SK-N-SH (cell line): Measurements from ENCODE around the gene TRPM3. TPM values are rescaled to one million over a fixed set of nuclear protein-coding genes. Genes with fewer than 3 reads are reported as not detected.
A peak's percentile ranks its signal among the peaks of the same experiment; 100 is the strongest.

Experiments used
- CTCF ChIA-PET: fragments of 300-600, 350-600 bp; formaldehyde crosslinking; extraction: SDS; loops from one replicate; lab custom pipeline; 2021; lab: Yijun Ruan, JAX
- POLR2A ChIA-PET: fragments of 350-600 bp; sonication (Branson Sonifier 250); formaldehyde crosslinking; extraction: SDS; loops from one replicate; lab custom pipeline; 2020; ENCODE audit warnings: antibody characterized with exemption, inconsistent platforms; lab: Yijun Ruan, JAX
- DNase-seq: peaks from one replicate; pipeline ENCODE4 v3.0.0; 2012
- H2AFZ ChIP-seq: fragments of 200-600 bp; sonication (generic); 2 replicates; pipeline ENCODE4 v1.8.1; 2016; ENCODE audit warnings: antibody characterized with exemption, mild to moderate bottlenecking, low read depth
- H3F3A ChIP-seq: fragments of 200-600 bp; sonication (generic); replicated peaks from 2 replicates; pipeline ENCODE3; 2016; ENCODE audit warnings: antibody characterized with exemption, mild to moderate bottlenecking; ENCODE audit not compliant: insufficient read depth
- H3K27ac ChIP-seq, 2 experiments: fragments of 200-500 bp in 1 of 2; fragments of 200-600 bp in 1 of 2; sonication (Bioruptor generic) in 1 of 2; sonication (generic), shearing (Covaris generic) in 1 of 2; 2 replicates each; pipeline versions ENCODE4 v1.5.1 to v1.6.1; 2014 to 2016; ENCODE audit warnings: low read depth in 2 of 2, inconsistent platforms in 1 of 2, low read length in 1 of 2, mild to moderate bottlenecking in 1 of 2, mixed read lengths in 1 of 2
- H3K27me3 ChIP-seq: fragments of 200-600 bp; sonication (generic), shearing (Covaris generic); 2 replicates; pipeline ENCODE4 v1.6.1; 2016; ENCODE audit warnings: mixed run types; ENCODE audit not compliant: insufficient read depth
- H3K36me3 ChIP-seq, 2 experiments: fragments of 200-500 bp in 1 of 2; fragments of 200-600 bp in 1 of 2; sonication (Bioruptor generic) in 1 of 2; sonication (generic) in 1 of 2; replicated peaks in 1 of 2; 2 replicates each; pipeline versions ENCODE3 to v1.5.1; 2014 to 2016; ENCODE audit warnings: low read length in 1 of 2, mild to moderate bottlenecking in 1 of 2; ENCODE audit not compliant: insufficient read depth in 2 of 2, control insufficient read depth in 1 of 2
- H3K4me1 ChIP-seq, 2 experiments: fragments of 200-500 bp in 1 of 2; fragments of 200-600 bp in 1 of 2; sonication (Bioruptor generic) in 1 of 2; sonication (generic), shearing (Covaris generic) in 1 of 2; 2 replicates each; pipeline versions ENCODE4 v1.5.1 to v1.6.1; 2014 to 2016; ENCODE audit warnings: low read depth in 1 of 2, low read length in 1 of 2, mixed run types in 1 of 2; ENCODE audit not compliant: insufficient read depth in 2 of 2, control insufficient read depth in 1 of 2
- H3K4me2 ChIP-seq: fragments of 200-600 bp; sonication (generic), shearing (Covaris generic); 2 replicates; pipeline ENCODE4 v1.6.1; 2017; ENCODE audit warnings: mixed run types
- H3K4me3 ChIP-seq, 2 experiments: fragments of 200-500 bp in 1 of 2; fragments of 200-600 bp in 1 of 2; sonication (Bioruptor generic) in 1 of 2; sonication (generic), shearing (Covaris generic) in 1 of 2; 2 replicates each; pipeline versions ENCODE4 v1.5.1 to v1.8.1; 2014 to 2016; ENCODE audit warnings: low read depth in 2 of 2, inconsistent platforms in 1 of 2, low read length in 1 of 2, mild to moderate bottlenecking in 1 of 2, mixed read lengths in 1 of 2, moderate library complexity in 1 of 2
- H3K79me2 ChIP-seq: fragments of 200-600 bp; sonication (generic); 2 replicates; pipeline ENCODE4 v1.8.1; 2017; ENCODE audit warnings: mild to moderate bottlenecking; ENCODE audit not compliant: insufficient read depth
- H3K9ac ChIP-seq: fragments of 200-600 bp; sonication (generic); 2 replicates; pipeline ENCODE4 v1.6.1; 2017; ENCODE audit warnings: mixed run types
- H3K9me2 ChIP-seq: fragments of 200-600 bp; sonication (generic); 2 replicates; pipeline ENCODE4 v1.6.1; 2017; ENCODE audit warnings: mixed run types
- H3K9me3 ChIP-seq: fragments of 200-600 bp; sonication (generic); 2 replicates; pipeline ENCODE4 v1.6.1; 2017; ENCODE audit warnings: mixed run types, mild to moderate bottlenecking, moderate library complexity
- H4K20me1 ChIP-seq: fragments of 200-600 bp; sonication (generic); 2 replicates; pipeline ENCODE4 v1.6.1; 2017; ENCODE audit warnings: mild to moderate bottlenecking, mixed run types; ENCODE audit not compliant: insufficient read depth
- ELF1 ChIP-seq: IDR thresholded peaks from 2 replicates; pipeline ENCODE4 v1.4.0; 2012
- EZH2phosphoT487 ChIP-seq: fragments of 200-600 bp; sonication (generic); IDR thresholded peaks from 2 replicates; pipeline ENCODE4 v1.6.1; 2017; ENCODE audit warnings: low read depth, mixed run types, mild to moderate bottlenecking, antibody characterized with exemption, moderate library complexity, borderline replicate concordance
- FOXJ3 ChIP-seq: sonication (generic); formaldehyde crosslinking; IDR thresholded peaks from 2 replicates; pipeline ENCODE4 v1.5.1; 2020; ENCODE audit warnings: mild to moderate bottlenecking, missing genetic modification reagents
- FOXM1 ChIP-seq: IDR thresholded peaks from 2 replicates; pipeline ENCODE4 v1.4.0; 2012; ENCODE audit warnings: low read depth, mild to moderate bottlenecking
- GABPA ChIP-seq: IDR thresholded peaks from 2 replicates; pipeline ENCODE4 v1.4.0; 2012; ENCODE audit warnings: low read depth, mild to moderate bottlenecking
- IRF3 ChIP-seq: fragments of 150-350 bp; IDR thresholded peaks from 2 replicates; pipeline ENCODE4 v1.6.1; 2016; ENCODE audit warnings: mild to moderate bottlenecking, low read depth, low read length
- JUND ChIP-seq: IDR thresholded peaks from 2 replicates; pipeline ENCODE4 v1.4.0; 2012
- NRF1 ChIP-seq: IDR thresholded peaks from 2 replicates; pipeline ENCODE4 v1.6.1; 2012; ENCODE audit warnings: low read depth, mild to moderate bottlenecking, low read length
- RFX5 ChIP-seq: IDR thresholded peaks from 2 replicates; pipeline ENCODE4 v1.6.1; 2012; ENCODE audit warnings: mild to moderate bottlenecking, improper control_type of control experiment, low read length
- RXRA ChIP-seq: IDR thresholded peaks from 2 replicates; pipeline ENCODE4 v1.4.0; 2012; ENCODE audit warnings: low read depth, mild to moderate bottlenecking, borderline replicate concordance
- TEAD4 ChIP-seq: IDR thresholded peaks from 2 replicates; pipeline ENCODE4 v1.4.0; 2012; ENCODE audit warnings: mild to moderate bottlenecking, borderline replicate concordance; ENCODE audit not compliant: insufficient read depth
- USF1 ChIP-seq: IDR thresholded peaks from 2 replicates; pipeline ENCODE4 v1.4.0; 2012; ENCODE audit warnings: low read depth, borderline replicate concordance
- USF2 ChIP-seq: fragments of 150-350 bp; IDR thresholded peaks from 2 replicates; pipeline ENCODE4 v1.6.1; 2017; ENCODE audit warnings: antibody characterized with exemption, low read length, low read depth, borderline replicate concordance
- WGBS: methylation state at CpG from one replicate; pipeline ENCODE4 v1.1.6; 2017; ENCODE audit warnings: low lambda C conversion rate; 5-methylcytosine and 5-hydroxymethylcytosine counted together
- polyA plus RNA-seq, 3 experiments: library from polyadenylated mRNA; depleted of rRNA; stranded (reverse); fragments of >200 nt; gene quantifications; 2 replicates each; pipeline ENCODE4 v1.2.3, GENCODE V29; 2012
- TF ChIP-seq, protein P1 (sequence below): fragments of 200-600 bp; sonication (generic); IDR thresholded peaks from 2 replicates; pipeline ENCODE4 v1.6.1; 2017; ENCODE audit warnings: antibody characterized with exemption, mild to moderate bottlenecking, moderate library complexity

Gene TRPM3
- polyA plus RNA-seq, 1 of the 3 experiments (the other 2 are of a cell fraction) = not detected

DNA sequence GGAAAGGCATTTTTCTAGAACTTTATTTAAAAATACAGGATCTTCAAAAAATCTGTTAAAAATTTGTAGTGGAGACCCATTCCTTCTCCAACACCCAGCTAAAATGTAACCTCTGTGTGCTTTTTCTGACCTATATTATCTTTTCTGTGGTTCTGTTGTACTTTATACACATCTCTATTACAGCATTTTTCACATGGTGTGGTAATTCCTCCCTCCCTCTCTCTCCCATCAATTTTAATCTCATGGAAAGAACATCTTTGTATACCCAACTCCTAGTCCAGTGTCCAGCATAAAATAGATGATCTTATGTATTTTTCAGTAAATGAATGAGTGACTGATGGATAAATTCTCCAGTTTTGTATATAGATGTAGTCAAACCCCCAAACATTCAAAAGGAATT, 523.5 kb downstream of the TRPM3 start:
- no peaks in the 10 kb centered on the region for H3K79me2 ChIP-seq
- TF ChIP-seq USF1 (no peak), GABPA (no peak), NRF1 (no peak), USF2 (no peak)
- TF ChIP-seq, all 33 proteins: peak for 0
- no peak for DNase-seq
- Histone ChIP-seq H3K36me3 (no peaks in the 10 kb centered on the region), H3F3A (no peaks in the 10 kb centered on the region), H3K4me2 (no peak overlapping the region), H3K27ac (no peak overlapping the region), H3K27me3 (no peaks in the 10 kb centered on the region), H3K9me2 (no peaks in the 10 kb centered on the region), H4K20me1 (no peaks in the 10 kb centered on the region), H2AFZ (no peak overlapping the region), H3K4me3 (no peak overlapping the region), H3K9ac (no peak overlapping the region), H3K4me1 (peaks cover 19% of the 10 kb centered on the region in 2 experiments), H3K9me3 (no peaks in the 10 kb centered on the region)
- CTCF ChIA-PET = interaction anchor here (1.2 to 1.3 kb wide), 2 partner anchors 88 to 257 kb away, joined by 3 to 6 read pairs; no protein-coding TSS in a partner anchor
- POLR2A ChIA-PET = no interaction called here

DNA sequence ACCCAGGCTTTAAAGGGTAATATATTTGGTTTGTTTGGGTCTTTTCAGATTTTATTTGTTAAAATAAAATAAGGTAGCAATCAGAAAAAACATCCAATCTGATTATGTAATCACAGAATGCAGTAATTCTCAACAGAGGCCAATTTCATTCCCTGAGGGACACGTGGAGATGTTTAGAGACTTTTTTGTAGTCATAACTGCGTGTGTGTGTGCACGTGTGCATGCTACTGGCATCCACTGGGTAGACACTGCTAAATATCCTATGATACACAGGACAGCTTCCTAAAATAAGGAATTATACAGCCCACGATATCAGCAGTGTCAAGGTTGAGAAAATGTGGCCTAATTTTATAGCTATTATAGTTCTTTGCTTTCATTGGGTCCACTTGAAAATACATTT, 526.2 kb downstream of the TRPM3 start:
- H2AFZ ChIP-seq = no peak overlapping the region
- no peaks in the 10 kb centered on the region for H3K79me2 ChIP-seq
- POLR2A ChIA-PET = no interaction called here
- H3K36me3 ChIP-seq = no peaks in the 10 kb centered on the region
- peaks cover 3 to 4% of the 10 kb centered on the region in 2 experiments; a peak in 3 of 4 replicates for H3K4me1 ChIP-seq
- H3K9ac ChIP-seq = no peak overlapping the region
- peaks cover 3% of the 10 kb centered on the region for H3F3A ChIP-seq
- no peaks in the 10 kb centered on the region for H3K27me3 ChIP-seq
- H3K27ac ChIP-seq = no peak overlapping the region
- no peaks in the 10 kb centered on the region for H4K20me1 ChIP-seq
- H3K9me2 ChIP-seq = no peaks in the 10 kb centered on the region
- DNase-seq = no peak
- TF ChIP-seq RFX5 (no peak), IRF3 (no peak), TEAD4 (no peak)
- TF ChIP-seq, all 33 proteins: peak for 0
- WGBS = 81% methylated on average over 4 of the region's 4 CpGs
- Histone ChIP-seq H3K9me3 (no peaks in the 10 kb centered on the region), H3K4me2 (no peak overlapping the region), H3K4me3 (no peak overlapping the region)
- CTCF ChIA-PET = no interaction called here

DNA sequence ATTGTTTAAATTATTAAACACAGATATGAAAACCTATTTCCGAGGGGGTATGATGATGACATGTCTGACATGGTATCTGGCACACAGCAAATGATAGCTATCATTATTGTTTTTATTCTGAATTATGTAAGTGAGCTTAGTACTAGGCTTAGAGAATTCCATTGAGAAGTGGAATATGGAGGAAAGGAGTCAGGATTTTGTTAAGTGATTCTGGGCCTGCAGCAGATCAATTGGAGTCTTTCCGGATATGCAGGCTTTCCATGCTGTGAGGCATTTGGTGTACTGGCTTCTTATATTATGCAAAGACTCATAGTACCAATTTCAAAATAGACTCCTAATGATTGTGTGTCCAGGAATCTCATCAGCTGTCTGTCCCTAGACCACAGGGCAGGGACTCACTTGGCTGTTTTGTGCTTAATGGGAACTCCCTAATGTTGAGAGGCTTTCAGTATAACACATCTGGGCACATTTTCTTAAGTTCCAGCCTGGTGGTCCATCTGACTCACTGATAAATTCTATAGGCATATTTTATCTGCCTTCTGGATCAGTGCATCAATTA, 527.0 kb downstream of the TRPM3 start:
- no peaks in the 10 kb centered on the region for H3K27me3 ChIP-seq
- H3K4me3 ChIP-seq = no peak overlapping the region
- no peak overlapping the region; a peak in 1 of 4 replicates for H3K27ac ChIP-seq
- WGBS = 66% methylated on average over 2 of the region's 2 CpGs
- ChIA-PET CTCF (interaction anchor here (1.2 to 3.0 kb wide), 3 partner anchors 8 to 334 kb away, joined by 3 to 16 read pairs (median 4); no protein-coding TSS in a partner anchor), POLR2A (no interaction called here)
- H2AFZ ChIP-seq = peak overlapping the region; percentile 53; the same call in 1 of the 2 replicates
- no peaks in the 10 kb centered on the region for H3K79me2 ChIP-seq
- no peaks in the 10 kb centered on the region for H3K9me2 ChIP-seq
- no peak overlapping the region for H3K4me2 ChIP-seq
- H3K36me3 ChIP-seq = no peaks in the 10 kb centered on the region
- no peak overlapping the region for H3K9ac ChIP-seq
- DNase-seq = no peak
- peaks cover 4 to 8% of the 10 kb centered on the region in 2 experiments; a peak in 3 of 4 replicates for H3K4me1 ChIP-seq
- H3K9me3 ChIP-seq = no peaks in the 10 kb centered on the region
- H3F3A ChIP-seq = peaks cover 10% of the 10 kb centered on the region
- H4K20me1 ChIP-seq = no peaks in the 10 kb centered on the region
- no peak for TF ChIP-seq FOXM1
- TF ChIP-seq RFX5 = no peak
- TF ChIP-seq IRF3 = no peak
- TF ChIP-seq, protein P1, sequence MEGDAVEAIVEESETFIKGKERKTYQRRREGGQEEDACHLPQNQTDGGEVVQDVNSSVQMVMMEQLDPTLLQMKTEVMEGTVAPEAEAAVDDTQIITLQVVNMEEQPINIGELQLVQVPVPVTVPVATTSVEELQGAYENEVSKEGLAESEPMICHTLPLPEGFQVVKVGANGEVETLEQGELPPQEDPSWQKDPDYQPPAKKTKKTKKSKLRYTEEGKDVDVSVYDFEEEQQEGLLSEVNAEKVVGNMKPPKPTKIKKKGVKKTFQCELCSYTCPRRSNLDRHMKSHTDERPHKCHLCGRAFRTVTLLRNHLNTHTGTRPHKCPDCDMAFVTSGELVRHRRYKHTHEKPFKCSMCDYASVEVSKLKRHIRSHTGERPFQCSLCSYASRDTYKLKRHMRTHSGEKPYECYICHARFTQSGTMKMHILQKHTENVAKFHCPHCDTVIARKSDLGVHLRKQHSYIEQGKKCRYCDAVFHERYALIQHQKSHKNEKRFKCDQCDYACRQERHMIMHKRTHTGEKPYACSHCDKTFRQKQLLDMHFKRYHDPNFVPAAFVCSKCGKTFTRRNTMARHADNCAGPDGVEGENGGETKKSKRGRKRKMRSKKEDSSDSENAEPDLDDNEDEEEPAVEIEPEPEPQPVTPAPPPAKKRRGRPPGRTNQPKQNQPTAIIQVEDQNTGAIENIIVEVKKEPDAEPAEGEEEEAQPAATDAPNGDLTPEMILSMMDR = no peak
- TF ChIP-seq FOXJ3 = no peak
- no peak for TF ChIP-seq JUND
- TF ChIP-seq USF2 = no peak
- TF ChIP-seq ELF1 = no peak
- no peak for TF ChIP-seq EZH2phosphoT487
- no peak for TF ChIP-seq RXRA
